Loucy (cell line): ENCODE results near the gene DACT2.

Experiments
- H2AFZ ChIP-seq: fragments of 200-600 bp; sonication (generic); 2 replicates; pipeline ENCODE4 v1.6.0; 2016; ENCODE audit warnings: antibody characterized with exemption, mild to moderate bottlenecking, low read length, moderate library complexity
- H3F3A ChIP-seq: fragments of 200-600 bp; 2 replicates; pipeline ENCODE4 v1.6.0; 2016; ENCODE audit warnings: antibody characterized with exemption, low read depth, mild to moderate bottlenecking
- H3K27me3 ChIP-seq: fragments of 200-600 bp; sonication (generic); 2 replicates; pipeline ENCODE4 v1.6.1; 2014; ENCODE audit warnings: low read length, mild to moderate bottlenecking; ENCODE audit not compliant: insufficient read depth, poor library complexity, severe bottlenecking
- H3K36me3 ChIP-seq: fragments of 200-600 bp; sonication (generic); 2 replicates; pipeline ENCODE4 v1.6.1; 2016; ENCODE audit warnings: low read length; ENCODE audit not compliant: insufficient read depth
- H3K4me1 ChIP-seq: fragments of 200-600 bp; sonication (generic); 2 replicates; pipeline ENCODE4 v1.5.1; 2014; ENCODE audit warnings: low read length, mild to moderate bottlenecking; ENCODE audit not compliant: insufficient read depth, poor library complexity, severe bottlenecking
- H3K4me2 ChIP-seq: fragments of 200-600 bp; sonication (generic); 2 replicates; pipeline ENCODE4 v1.6.0; 2014; ENCODE audit warnings: antibody characterized with exemption, low read length, low read depth, mild to moderate bottlenecking; ENCODE audit not compliant: poor library complexity, severe bottlenecking
- H3K4me3 ChIP-seq: fragments of 200-600 bp; sonication (generic); 2 replicates; pipeline ENCODE4 v1.5.1; 2014; ENCODE audit warnings: low read length, mild to moderate bottlenecking, mixed read lengths; ENCODE audit not compliant: poor library complexity, severe bottlenecking
- H3K79me2 ChIP-seq: fragments of 200-600 bp; sonication (generic); 2 replicates; pipeline ENCODE4 v1.6.1; 2014; ENCODE audit warnings: low read length; ENCODE audit not compliant: insufficient read depth
- H3K9ac ChIP-seq: fragments of 200-600 bp; sonication (generic); 2 replicates; pipeline ENCODE4 v1.6.0; 2014; ENCODE audit warnings: mild to moderate bottlenecking, low read depth, low read length, moderate library complexity; ENCODE audit not compliant: poor library complexity, severe bottlenecking
- H3K9me2 ChIP-seq: fragments of 200-600 bp; sonication (generic); replicated peaks from 2 replicates; pipeline ENCODE4 v1.6.1; 2016; ENCODE audit warnings: low read depth, low read length, mixed read lengths
- H3K9me3 ChIP-seq: fragments of 200-600 bp; sonication (generic); 2 replicates; pipeline ENCODE4 v1.6.1; 2014; ENCODE audit warnings: mild to moderate bottlenecking, antibody characterized with exemption, low read length, low read depth; ENCODE audit not compliant: insufficient read depth
- H4K20me1 ChIP-seq: fragments of 200-600 bp; sonication (generic); 2 replicates; pipeline ENCODE4 v1.6.0; 2014; ENCODE audit warnings: antibody characterized with exemption, low read length, mild to moderate bottlenecking; ENCODE audit not compliant: insufficient read depth, poor library complexity, severe bottlenecking
- EZH2phosphoT487 ChIP-seq: fragments of 200-600 bp; IDR thresholded peaks from 2 replicates; pipeline ENCODE4 v1.6.1; 2018; ENCODE audit warnings: antibody characterized with exemption, mild to moderate bottlenecking, moderate library complexity, borderline replicate concordance
- TF ChIP-seq, protein P1 (sequence below): fragments of 200-600 bp; sonication (generic); conservative IDR thresholded peaks from 2 replicates; pipeline ENCODE4 v1.5.1; 2014; ENCODE audit warnings: mild to moderate bottlenecking, antibody characterized with exemption, low read length

Gene DACT2

DNA sequence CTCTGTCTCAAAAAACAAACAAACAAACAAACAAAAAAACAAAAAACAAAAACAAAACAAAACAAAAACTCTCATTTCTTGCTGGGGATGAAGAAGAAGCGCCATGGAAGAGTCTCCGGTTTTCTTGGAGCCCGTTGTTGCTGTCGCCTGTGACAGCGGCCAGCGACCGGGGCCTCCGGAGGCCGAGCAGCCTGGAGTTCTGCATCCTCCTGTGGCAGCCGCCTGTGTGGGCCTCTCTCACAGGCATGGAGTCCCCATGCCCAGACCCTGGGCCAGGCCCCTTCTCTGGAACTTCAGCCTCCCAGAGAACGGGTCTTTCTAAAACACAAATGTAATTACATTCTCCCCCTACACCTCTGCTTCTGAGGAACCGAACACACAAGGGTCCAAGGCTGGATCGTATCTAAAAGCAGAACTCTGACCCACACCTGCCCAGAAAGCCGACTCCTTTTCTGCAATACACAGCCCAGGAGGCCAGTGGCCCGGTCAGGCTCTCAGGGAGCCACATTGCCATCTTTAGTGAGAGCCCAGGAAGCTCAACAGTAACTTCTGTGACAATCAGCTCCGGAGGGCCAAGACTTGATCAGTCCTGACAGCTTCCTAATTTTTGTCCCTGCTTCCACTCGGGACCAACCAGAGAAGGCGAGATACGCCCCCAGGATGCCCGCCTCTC, 18.5 kb downstream of the DACT2 start:
- TF ChIP-seq, protein P1, sequence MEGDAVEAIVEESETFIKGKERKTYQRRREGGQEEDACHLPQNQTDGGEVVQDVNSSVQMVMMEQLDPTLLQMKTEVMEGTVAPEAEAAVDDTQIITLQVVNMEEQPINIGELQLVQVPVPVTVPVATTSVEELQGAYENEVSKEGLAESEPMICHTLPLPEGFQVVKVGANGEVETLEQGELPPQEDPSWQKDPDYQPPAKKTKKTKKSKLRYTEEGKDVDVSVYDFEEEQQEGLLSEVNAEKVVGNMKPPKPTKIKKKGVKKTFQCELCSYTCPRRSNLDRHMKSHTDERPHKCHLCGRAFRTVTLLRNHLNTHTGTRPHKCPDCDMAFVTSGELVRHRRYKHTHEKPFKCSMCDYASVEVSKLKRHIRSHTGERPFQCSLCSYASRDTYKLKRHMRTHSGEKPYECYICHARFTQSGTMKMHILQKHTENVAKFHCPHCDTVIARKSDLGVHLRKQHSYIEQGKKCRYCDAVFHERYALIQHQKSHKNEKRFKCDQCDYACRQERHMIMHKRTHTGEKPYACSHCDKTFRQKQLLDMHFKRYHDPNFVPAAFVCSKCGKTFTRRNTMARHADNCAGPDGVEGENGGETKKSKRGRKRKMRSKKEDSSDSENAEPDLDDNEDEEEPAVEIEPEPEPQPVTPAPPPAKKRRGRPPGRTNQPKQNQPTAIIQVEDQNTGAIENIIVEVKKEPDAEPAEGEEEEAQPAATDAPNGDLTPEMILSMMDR = no peak
- no peak for TF ChIP-seq EZH2phosphoT487
- H3F3A ChIP-seq = no peaks in the 10 kb centered on the region
- H3K9me3 ChIP-seq = peaks cover 8% of the 10 kb centered on the region; the same call in 1 of the 2 replicates
- no peak overlapping the region for H3K4me2 ChIP-seq
- no peaks in the 10 kb centered on the region for H4K20me1 ChIP-seq
- H3K27me3 ChIP-seq = no peaks in the 10 kb centered on the region
- H3K9ac ChIP-seq = no peak overlapping the region
- no peaks in the 10 kb centered on the region for H3K36me3 ChIP-seq
- H3K79me2 ChIP-seq = no peaks in the 10 kb centered on the region
- no peak overlapping the region for H3K4me3 ChIP-seq
- H3K9me2 ChIP-seq = no peaks in the 10 kb centered on the region
- H3K4me1 ChIP-seq = no peaks in the 10 kb centered on the region
- no peak overlapping the region for H2AFZ ChIP-seq

GRCh38 chr6:168299541-168300511, 19.8 kb downstream of the DACT2 start:
- no peak overlapping the region for H3K9ac ChIP-seq
- H3F3A ChIP-seq = no peaks in the 10 kb centered on the region
- H3K27me3 ChIP-seq = no peaks in the 10 kb centered on the region
- H4K20me1 ChIP-seq = no peaks in the 10 kb centered on the region
- H3K79me2 ChIP-seq = no peaks in the 10 kb centered on the region
- TF ChIP-seq EZH2phosphoT487 = no peak
- TF ChIP-seq, protein P1 = no peak
- H2AFZ ChIP-seq = no peak overlapping the region
- no peak overlapping the region for H3K4me2 ChIP-seq
- peaks cover 10% of the 10 kb centered on the region; the same call in 1 of the 2 replicates for H3K9me3 ChIP-seq
- no peaks in the 10 kb centered on the region for H3K9me2 ChIP-seq
- no peaks in the 10 kb centered on the region for H3K36me3 ChIP-seq
- H3K4me1 ChIP-seq = no peaks in the 10 kb centered on the region
- H3K4me3 ChIP-seq = no peak overlapping the region

DNA sequence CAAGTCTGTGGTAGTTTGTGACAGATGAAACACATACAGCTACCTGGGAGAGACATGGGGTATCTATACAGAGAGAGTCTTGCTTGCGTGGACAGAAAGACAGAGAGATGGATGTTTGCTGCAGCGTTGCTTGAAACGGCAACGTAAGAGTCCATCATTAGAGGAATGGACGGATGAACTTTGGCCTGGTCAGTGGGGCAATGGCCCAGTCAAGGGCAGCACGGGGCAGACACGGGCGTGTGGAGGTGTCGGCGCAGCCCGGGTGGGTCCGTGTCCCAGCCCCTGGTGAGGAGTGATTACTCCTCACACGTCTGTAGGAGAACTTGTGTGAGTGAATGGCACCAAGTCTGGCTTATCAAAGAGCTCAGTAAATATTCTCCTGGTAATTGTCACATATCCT, 21.9 kb downstream of the DACT2 start:
- no peaks in the 10 kb centered on the region for H3K9me2 ChIP-seq
- H3K79me2 ChIP-seq = no peaks in the 10 kb centered on the region
- H3K9ac ChIP-seq = no peak overlapping the region
- no peak overlapping the region for H2AFZ ChIP-seq
- TF ChIP-seq, protein P1 = no peak
- TF ChIP-seq EZH2phosphoT487 = no peak
- no peaks in the 10 kb centered on the region for H3F3A ChIP-seq
- no peaks in the 10 kb centered on the region for H3K4me1 ChIP-seq
- H3K36me3 ChIP-seq = no peaks in the 10 kb centered on the region
- H4K20me1 ChIP-seq = no peaks in the 10 kb centered on the region
- H3K4me2 ChIP-seq = no peak overlapping the region
- H3K4me3 ChIP-seq = no peak overlapping the region
- H3K27me3 ChIP-seq = no peaks in the 10 kb centered on the region
- peaks cover 10% of the 10 kb centered on the region; the same call in 1 of the 2 replicates for H3K9me3 ChIP-seq
